Neural crest cell (in vitro differentiated cells): ENCODE data around the gene DOCK9. TPM values are rescaled to one million over a fixed set of nuclear protein-coding genes. Genes with fewer than 3 reads are reported as not detected.

Source experiments
- DNase-seq: peaks from one replicate; pipeline ENCODE4 v3.0.0; 2021; ENCODE audit warnings: low read depth, mixed read lengths, low spot score
- H3K27ac Mint-ChIP-seq: one replicate; pipeline ENCODE4 v1.8.0; 2021; ENCODE audit warnings: mild to moderate bottlenecking, mixed read lengths; ENCODE audit not compliant: unreplicated experiment
- H3K27me3 Mint-ChIP-seq: 2 replicates; pipeline ENCODE4 v1.8.0; 2021; ENCODE audit warnings: low read depth, mild to moderate bottlenecking, mixed read lengths
- H3K36me3 Mint-ChIP-seq: 2 replicates; pipeline ENCODE4 v1.8.0; 2021; ENCODE audit warnings: low read depth, mild to moderate bottlenecking, mixed read lengths
- H3K4me1 Mint-ChIP-seq: 2 replicates; pipeline ENCODE4 v1.8.0; 2021; ENCODE audit warnings: mixed read lengths
- H3K4me3 Mint-ChIP-seq: one replicate; pipeline ENCODE4 v1.8.0; 2021; ENCODE audit warnings: mild to moderate bottlenecking, mixed read lengths
- H3K9me3 Mint-ChIP-seq: 2 replicates; pipeline ENCODE4 v1.8.0; 2021; ENCODE audit warnings: mixed read lengths
- CTCF ChIP-seq: fragments of 200-600 bp; sonication (generic); conservative IDR thresholded peaks from 2 replicates; pipeline ENCODE4 v1.5.0; 2021; ENCODE audit warnings: antibody characterized with exemption, mild to moderate bottlenecking
- total RNA-seq: library from RNA; stranded (reverse); gene quantifications from 2 replicates; pipeline ENCODE4 v1.2.1, GENCODE V29; 2021

Gene DOCK9
- total RNA-seq, 1 donor from 2014 or later, result 6.9 TPM

- no peak for TF ChIP-seq CTCF
- Mint-ChIP-seq H3K36me3 (no peaks in the 10 kb centered on the region), H3K4me3 (no peak overlapping the region), H3K27ac (no peak overlapping the region), H3K9me3 (no peaks in the 10 kb centered on the region), H3K27me3 (no peaks in the 10 kb centered on the region), H3K4me1 (no peaks in the 10 kb centered on the region)
- DNase-seq, result no peak
Observed at GRCh38 chr13:98780451-98780850, 197.4 kb downstream of the DOCK9 start.

- Mint-ChIP-seq H3K9me3 (no peaks in the 10 kb centered on the region), H3K4me1 (no peaks in the 10 kb centered on the region), H3K36me3 (no peaks in the 10 kb centered on the region), H3K27ac (no peak overlapping the region), H3K27me3 (no peaks in the 10 kb centered on the region), H3K4me3 (no peak overlapping the region)
- DNase-seq, result no peak
- TF ChIP-seq CTCF, result no peak
Observed at GRCh38 chr13:98779695-98780094, 198.2 kb downstream of the DOCK9 start.

GRCh38 chr13:98778749-98779148, 199.1 kb downstream of the DOCK9 start:
- no peaks in the 10 kb centered on the region for H3K4me1 Mint-ChIP-seq
- no peak overlapping the region for H3K4me3 Mint-ChIP-seq
- H3K27ac Mint-ChIP-seq, result no peak overlapping the region
- no peaks in the 10 kb centered on the region for H3K27me3 Mint-ChIP-seq
- H3K36me3 Mint-ChIP-seq, result no peaks in the 10 kb centered on the region
- DNase-seq, result no peak
- H3K9me3 Mint-ChIP-seq, result no peaks in the 10 kb centered on the region
- TF ChIP-seq CTCF, result no peak

GRCh38 chr13:98776644-98777043, 201.2 kb downstream of the DOCK9 start:
- no peak overlapping the region for H3K27ac Mint-ChIP-seq
- H3K9me3 Mint-ChIP-seq, result no peaks in the 10 kb centered on the region
- H3K4me1 Mint-ChIP-seq, result no peaks in the 10 kb centered on the region
- H3K27me3 Mint-ChIP-seq, result no peaks in the 10 kb centered on the region
- H3K4me3 Mint-ChIP-seq, result no peak overlapping the region
- TF ChIP-seq CTCF, result no peak
- H3K36me3 Mint-ChIP-seq, result no peaks in the 10 kb centered on the region
- no peak for DNase-seq

- no peaks in the 10 kb centered on the region for H3K27me3 Mint-ChIP-seq
- H3K9me3 Mint-ChIP-seq, result no peaks in the 10 kb centered on the region
- no peaks in the 10 kb centered on the region for H3K4me1 Mint-ChIP-seq
- no peak overlapping the region for H3K27ac Mint-ChIP-seq
- peaks cover 3% of the 10 kb centered on the region for H3K36me3 Mint-ChIP-seq
- no peak for DNase-seq
- no peak for TF ChIP-seq CTCF
- no peak overlapping the region for H3K4me3 Mint-ChIP-seq
Observed at GRCh38 chr13:98775844-98776598, 201.8 kb downstream of the DOCK9 start.
